Coronary artery (tissue), 2 donors: ENCODE measurements around the gene INHBE.
"Not testable (repeated sequence)": the region's sequence is repeated elsewhere in the genome, so short reads cannot be mapped to it uniquely, and the experiment has no call there.

Source experiments
- DNase-seq: peaks from one replicate; pipeline ENCODE4 v3.0.0-alpha.2; 2017; ENCODE audit warnings: low spot score
- H3K27ac ChIP-seq, 2 donors: fragments of 200-600 bp; sonication (generic); one replicate each; pipeline ENCODE4 v1.5.1; 2016 to 2019
- H3K4me3 ChIP-seq: fragments of 200-600 bp; sonication (generic); 2 replicates; pipeline ENCODE4 v1.5.1; 2016; ENCODE audit warnings: mild to moderate bottlenecking, moderate library complexity
- CTCF ChIP-seq: fragments of 200-600 bp; sonication (generic); IDR thresholded peaks from one replicate; pipeline ENCODE4 v1.5.1; 2019; ENCODE audit warnings: antibody characterized with exemption

The INHBE gene

GRCh38 chr12:57454566-57455373, at the start of gene INHBE:
Gene INHBE (plus strand): TSS chr12:57455307. CDS start chr12:57455537, 230 bp downstream.
- no peak for TF ChIP-seq CTCF
- Histone ChIP-seq H3K27ac (no peak within 1 kb of the TSS), H3K4me3 (no peak within 1 kb of the TSS)
- no peak for DNase-seq

GRCh38 chr12:57410534-57410933, 44.6 kb upstream of the INHBE start:
- DNase-seq, result no peak
- no peak overlapping the region for H3K4me3 ChIP-seq
- no peak overlapping the region for H3K27ac ChIP-seq
- TF ChIP-seq CTCF, result no peak

GRCh38 chr12:57414160-57414559, 40.9 kb upstream of the INHBE start:
- H3K4me3 ChIP-seq, DNase-seq, H3K27ac ChIP-seq: not testable (repeated sequence)

- no peak for TF ChIP-seq CTCF
- no peak overlapping the region for H3K27ac ChIP-seq
- H3K4me3 ChIP-seq, result no peak overlapping the region
- no peak for DNase-seq
Observed at GRCh38 chr12:57415088-57415487, 40.0 kb upstream of the INHBE start.

- TF ChIP-seq CTCF, result no peak
- DNase-seq, result no peak
- H3K4me3 ChIP-seq, result no peak overlapping the region
- no peak overlapping the region for H3K27ac ChIP-seq
Observed at GRCh38 chr12:57416039-57416996, 38.8 kb upstream of the INHBE start.

GRCh38 chr12:57418255-57418654, 36.9 kb upstream of the INHBE start:
- DNase-seq, result no peak
- H3K4me3 ChIP-seq, result no peak overlapping the region
- TF ChIP-seq CTCF, result no peak
- no peak overlapping the region for H3K27ac ChIP-seq

GRCh38 chr12:57419495-57419894, 35.6 kb upstream of the INHBE start:
- no peak for DNase-seq
- Histone ChIP-seq H3K27ac (no peak overlapping the region), H3K4me3 (no peak overlapping the region)
- TF ChIP-seq CTCF, result no peak
